ENCODE measurements around the gene TAF5L.

DNA sequence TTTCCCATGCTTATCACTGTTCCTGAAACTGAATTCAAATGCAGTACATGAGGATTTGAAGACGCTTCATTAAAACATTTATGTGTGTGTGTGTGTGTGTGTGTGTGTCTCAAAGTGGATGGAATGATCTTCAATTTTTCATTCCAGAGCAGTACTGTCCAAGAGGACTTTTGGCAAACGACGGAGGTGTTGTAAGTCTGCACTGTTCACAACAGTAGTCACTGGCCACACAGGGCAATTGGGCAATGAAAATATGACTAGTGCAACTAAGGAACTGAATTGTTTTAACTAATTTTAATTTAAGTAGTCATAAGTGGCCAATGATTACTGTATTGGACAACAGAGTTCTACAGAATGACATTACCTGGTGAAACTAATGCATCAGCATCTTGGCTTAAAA is 5.0 kb downstream of the TAF5L start:
- TF ChIP-seq CTCF (conservative IDR thresholded peaks at IDR 0.05; ENCODE audit: low read length) (no peak), EZH2phosphoT487 (IDR thresholded peaks at IDR 0.05; ENCODE audit: borderline replicate concordance) (no peak)

Data from Loucy (cell line).